ENCODE results near the gene NUP210.
"Not testable (repeated sequence)": the region's sequence is repeated elsewhere in the genome, so short reads cannot be mapped to it uniquely, and the experiment has no call there.

The NUP210 gene

DNA sequence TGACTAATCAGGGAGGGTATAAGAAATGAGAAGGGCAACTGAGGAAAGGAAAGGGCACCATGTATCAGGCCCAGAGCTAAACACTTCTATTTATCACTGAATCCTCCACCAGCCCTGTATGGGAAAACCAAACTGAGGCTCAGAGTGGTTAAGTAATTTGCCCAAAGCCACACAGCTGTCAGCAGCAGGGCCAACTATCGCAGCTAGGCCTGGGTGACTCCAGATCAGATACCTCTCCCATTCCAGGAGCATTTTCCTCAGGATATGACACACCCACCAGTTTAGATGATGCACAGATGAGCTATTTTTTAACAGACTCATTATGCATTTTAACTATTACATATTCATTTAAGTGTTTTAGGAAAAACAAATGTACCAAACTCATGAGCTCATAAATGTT lies 14.5 kb downstream of the NUP210 start:
- no peak for DNase-seq

GRCh38 chr3:13404626-13405452 lies 15.3 kb downstream of the NUP210 start:
- no peak for DNase-seq

- no peak for DNase-seq
These were observed 16.3 kb downstream of the NUP210 start for GRCh38 chr3:13403847-13404246.

DNA sequence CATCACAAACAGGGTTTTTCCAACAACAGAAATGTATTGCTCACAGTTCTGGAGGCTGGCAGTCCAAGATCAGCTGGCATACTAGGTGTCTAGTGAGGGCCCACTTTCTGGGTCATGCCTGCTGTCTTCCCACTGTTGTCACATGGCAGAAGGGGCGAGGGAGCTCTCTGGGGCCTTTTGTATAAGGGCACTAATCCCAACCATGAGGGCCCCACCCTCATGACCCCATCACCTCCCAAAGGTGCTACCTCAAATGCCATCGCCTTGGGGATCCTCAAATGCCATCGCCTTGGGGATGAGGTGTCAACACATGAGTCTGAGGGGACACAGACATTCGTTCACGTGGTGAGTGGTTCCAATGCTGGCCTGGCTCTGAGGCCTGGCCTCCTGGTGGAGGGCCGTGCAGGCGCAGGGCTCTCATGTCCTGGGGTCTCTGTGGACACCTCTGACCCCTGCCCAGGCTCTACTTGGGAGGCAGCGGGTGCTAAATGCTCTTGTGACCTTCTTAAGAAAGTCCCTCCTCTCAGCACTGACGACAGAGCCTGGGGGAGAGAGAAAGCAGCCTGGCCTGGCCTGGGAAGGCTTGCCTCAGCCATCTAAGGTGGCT lies 16.8 kb downstream of the NUP210 start:
- no peak for DNase-seq

DNA sequence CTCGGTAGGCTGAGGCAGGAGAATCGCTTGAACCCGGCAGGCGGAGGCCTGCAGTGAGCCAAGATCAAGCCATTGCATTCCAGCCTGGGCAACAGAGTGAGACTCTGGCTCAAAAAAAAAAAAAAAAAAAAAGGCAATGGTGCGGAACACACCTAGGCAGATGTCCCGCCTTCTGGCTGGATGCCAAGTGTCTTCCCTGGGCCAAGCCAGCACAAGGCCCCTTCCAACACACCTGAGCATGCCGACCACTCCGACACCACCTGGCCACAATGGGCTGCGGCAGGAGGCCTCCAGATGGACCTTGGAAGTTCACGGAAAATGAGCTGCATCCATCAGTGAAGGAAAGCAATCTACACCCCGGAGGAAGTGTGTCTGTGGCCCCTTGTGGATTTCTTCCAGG lies 19.0 kb downstream of the NUP210 start:
- DNase-seq: no peak

DNA sequence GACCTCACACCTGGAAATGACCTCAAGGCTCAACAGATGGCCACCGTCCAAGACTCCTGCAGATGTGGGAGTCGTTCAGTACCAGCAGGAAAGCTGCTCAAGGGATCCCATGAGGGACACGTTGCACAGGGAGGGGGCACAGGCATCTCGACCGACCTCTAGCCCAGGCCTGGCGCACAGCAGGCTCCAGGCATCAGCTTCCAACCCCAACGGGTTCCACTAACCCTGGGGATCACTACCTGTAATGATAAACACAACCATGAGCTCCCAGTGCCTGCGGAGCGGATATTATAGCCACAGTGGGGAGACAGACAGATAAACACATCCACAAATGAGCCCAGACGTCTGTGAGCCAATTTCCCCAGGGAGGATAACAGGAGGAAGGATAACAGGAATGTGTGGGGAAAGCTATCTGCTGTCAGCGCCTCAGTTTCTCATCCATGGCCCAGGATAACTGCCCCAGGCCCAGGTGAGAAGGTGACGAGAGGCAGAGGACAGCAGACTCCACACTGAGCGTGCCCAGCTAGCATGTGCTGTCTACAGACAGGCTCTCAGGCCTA lies 19.9 kb downstream of the NUP210 start:
- DNase-seq: no peak

DNA sequence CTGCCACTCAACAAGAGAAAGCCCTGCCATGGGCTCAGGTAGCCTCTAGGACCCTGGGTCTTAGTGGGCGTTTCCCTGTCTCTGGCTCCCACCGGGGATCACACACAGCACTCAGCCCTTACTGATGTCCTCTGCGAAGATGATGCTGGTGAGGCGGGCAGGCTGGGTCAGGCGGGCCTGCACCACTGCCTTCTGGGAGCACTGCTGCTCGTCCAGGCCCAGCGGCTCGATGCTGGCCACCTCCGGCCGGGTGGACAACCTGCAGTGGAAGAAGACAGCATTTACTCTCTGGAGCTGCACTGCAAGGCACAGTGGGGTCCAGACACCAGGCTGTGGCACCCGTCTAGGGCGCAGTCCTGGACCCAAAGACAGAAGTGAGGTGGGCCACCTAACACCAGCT lies 20.5 kb downstream of the NUP210 start:
- no peak for DNase-seq

GRCh38 chr3:13397316-13397715 lies 22.8 kb downstream of the NUP210 start:
- DNase-seq: no peak

DNA sequence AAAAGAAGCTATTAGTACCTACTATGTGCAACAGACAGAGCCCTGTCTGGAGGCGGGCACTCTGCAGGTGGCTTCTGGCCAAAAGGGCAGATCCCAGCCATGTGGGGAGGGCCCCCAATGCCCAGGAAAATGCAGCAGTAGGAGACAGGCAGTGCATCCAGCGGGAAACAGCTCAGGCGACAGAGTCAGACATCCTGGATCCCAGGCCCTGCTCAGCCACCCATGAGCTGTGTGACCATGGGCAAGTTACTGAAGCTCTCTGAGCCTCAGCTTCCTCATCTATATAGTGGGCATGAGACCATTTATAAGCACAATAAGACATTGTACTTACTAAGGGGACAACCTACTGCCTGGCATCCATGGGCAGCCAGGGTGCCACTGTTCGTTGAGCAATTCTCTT lies 25.8 kb downstream of the NUP210 start:
- DNase-seq: no peak

GRCh38 chr3:13393427-13394360 lies 26.4 kb downstream of the NUP210 start:
- DNase-seq: no peak

- peak; percentile 19 for DNase-seq
These were observed 28.8 kb downstream of the NUP210 start for GRCh38 chr3:13391308-13391707.

DNA sequence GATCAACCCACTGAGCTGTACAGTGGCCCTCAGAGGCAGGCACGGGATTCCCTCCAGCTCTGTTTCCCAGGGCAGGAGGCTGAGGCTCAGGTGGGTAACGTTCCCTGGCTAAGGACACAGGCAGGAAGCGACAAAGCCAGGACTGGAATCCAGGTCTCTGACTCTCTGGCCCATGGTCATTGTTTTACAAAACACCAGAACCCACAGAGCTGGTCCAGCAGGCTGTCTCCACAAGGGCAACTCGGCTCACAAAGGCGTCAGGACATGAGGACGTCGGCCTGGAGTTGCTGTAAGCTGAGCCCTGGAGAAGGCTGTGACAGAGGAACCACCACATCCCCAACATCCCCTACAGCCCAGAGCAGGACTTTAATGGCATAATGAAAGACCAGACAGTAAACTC lies 30.7 kb downstream of the NUP210 start:
- no peak for DNase-seq

DNA sequence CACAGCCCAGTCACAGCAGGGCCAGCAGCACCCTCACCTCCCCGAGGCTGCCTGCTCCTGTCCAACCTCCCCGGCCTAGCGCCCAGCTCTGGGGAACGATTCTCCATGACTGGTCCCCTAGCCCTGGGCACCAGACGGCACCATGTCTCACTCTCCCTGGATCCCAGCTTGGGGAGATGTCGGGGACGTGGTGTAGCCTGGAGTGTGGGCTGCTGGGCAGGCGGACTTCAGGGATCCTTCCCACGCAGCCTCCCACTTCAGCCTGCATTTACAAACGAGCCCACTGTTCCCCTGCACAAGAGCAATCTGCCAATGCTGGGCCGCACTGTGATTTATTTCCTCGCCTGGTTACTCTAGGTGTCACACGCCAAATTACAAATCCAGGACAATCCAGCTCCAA lies 31.3 kb downstream of the NUP210 start:
- no peak for DNase-seq

DNA sequence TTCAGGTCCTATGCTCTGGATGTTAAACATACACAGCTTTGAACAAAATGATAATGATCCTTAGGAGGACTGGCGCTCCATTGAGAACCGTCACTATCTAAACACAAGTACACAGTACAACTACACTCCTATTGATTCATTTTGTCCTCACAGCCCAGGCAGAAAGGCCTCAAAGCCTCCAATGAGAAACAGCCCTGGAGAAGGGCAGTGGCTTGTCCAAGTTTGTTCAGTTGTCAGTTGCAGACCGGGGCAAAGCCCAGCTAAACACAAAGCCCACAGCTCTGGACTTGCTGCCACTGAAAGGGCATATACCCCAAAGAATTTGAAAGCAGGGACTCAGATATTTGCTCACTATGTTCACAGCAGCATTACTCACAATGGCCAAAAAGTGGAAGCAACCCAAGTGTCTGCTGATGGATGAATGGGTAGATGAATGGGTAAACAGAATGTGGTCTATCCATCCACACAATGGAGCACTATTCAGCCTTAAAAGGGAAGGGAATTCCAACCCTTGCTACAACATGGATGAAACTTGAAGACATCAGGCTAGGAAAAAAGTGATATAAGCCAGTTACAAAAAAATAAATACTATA lies 34.7 kb downstream of the NUP210 start:
- no peak for DNase-seq

DNA sequence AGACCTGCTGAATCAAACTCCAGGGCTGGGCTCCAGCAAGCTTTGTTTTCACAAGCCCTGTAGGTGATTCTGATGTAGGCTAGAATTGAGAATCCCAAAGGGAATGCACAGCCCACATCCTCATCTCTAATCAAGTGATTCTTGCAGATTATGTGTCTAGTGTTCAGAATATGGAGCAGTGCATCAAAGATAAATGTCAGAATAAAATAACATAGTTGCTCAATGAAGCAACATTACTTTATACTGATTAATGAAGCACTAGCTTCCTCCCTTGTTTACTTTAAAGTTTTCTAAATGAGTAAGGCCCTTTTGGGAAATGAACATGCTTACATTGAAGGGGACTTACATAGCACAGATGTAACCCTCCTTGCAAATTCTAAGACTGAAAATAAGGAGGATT lies 39.2 kb downstream of the NUP210 start:
- DNase-seq: no peak

- DNase-seq: no peak
These were observed 40.8 kb downstream of the NUP210 start for GRCh38 chr3:13379201-13379830.

GRCh38 chr3:13378155-13378554 lies 42.0 kb downstream of the NUP210 start:
- DNase-seq: no peak

DNA sequence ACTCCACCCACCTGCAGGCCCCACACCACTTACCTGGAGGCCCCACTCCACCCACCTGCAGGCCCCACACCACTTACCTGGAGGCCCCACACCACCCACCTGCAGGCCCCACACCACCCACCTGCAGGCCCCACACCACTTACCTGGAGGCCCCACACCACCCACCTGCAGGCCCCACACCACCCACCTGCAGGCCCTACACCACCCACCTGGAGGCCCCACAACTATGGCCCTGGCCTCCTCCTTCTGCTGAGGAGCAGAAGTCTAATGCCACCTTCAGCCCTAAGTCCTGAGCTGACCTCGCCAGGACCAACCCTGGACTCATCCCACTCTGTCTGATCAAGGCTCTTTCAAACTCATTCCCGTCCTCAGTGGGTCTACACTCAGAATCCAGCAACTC lies 42.4 kb downstream of the NUP210 start:
- not testable (repeated sequence) for DNase-seq

DNA sequence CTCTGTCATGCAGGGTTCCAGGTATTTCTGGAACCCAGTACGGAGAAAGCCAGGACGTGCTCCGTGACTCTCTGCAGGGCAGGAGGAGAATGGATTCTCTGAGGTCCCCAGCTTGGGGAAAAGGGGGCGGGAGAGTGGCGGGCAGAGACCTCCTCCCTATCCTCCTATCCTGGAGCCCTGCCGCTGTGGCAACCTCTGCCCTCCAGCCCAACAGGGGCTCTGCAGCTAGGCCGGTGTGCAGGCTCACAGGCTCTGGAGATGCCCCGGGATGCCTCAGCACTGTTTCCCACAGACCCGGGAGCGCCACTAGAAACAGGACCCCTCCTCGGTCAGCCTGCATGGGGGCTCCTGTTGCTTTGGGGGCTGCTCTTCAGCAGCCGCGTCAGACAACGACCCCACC lies 43.1 kb downstream of the NUP210 start:
- DNase-seq: no peak

GRCh38 chr3:13376091-13376490 lies 44.0 kb downstream of the NUP210 start:
- no peak for DNase-seq

DNA sequence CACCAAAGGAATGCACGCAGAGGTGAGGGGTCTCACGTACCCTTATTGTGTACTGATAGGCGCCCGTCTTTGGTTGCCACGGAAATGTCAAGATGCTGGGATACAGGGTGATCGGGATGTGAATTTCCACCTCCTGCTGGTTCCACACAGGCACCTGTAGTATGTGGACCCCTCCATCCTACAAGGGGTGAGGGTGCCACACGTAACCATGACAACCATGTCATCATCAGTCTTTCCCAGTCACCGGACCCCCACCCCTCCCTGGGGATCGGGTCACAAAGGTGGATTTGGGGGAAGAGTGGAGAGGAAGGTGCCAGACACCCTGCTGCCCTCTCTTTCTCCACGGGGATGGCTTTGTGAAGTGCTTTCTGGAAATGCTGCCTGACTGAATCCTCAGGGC lies 44.7 kb downstream of the NUP210 start:
- DNase-seq: no peak

DNA sequence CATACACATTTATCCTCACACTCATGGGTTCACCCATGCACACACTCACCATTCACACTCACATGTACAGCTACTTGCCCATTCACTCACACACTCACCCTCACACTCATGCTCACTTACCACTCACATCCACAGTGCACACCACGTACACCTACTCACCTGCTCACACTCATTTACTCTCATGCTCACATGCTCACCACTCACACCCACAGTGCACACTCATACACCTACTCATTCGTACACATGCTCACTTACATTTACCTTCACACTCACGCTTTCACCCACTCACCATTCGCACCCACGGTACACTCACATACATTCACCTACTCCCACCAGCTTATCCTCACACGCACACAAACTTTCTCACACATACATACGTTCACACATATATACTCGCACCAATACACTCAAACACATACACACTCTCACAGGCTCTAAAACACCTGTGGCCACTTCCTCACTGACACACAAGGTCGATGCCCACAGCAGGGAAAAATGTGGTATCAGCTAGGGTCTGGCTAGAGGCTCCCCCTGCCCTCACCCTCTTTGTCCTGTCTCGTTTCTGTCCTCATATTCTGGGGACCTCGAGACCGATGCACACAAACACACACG lies 46.0 kb downstream of the NUP210 start:
- DNase-seq: no peak

Data from activated T-cell treated with anti-CD3 and anti-CD28 coated beads for 4 hours (primary cell).